Fibroblast of skin of left biceps (primary cell): ENCODE results near the gene KANTR.
A peak's percentile ranks its signal among the peaks of the same experiment; 100 is the strongest.

ENCODE experiments used
- DNase-seq, 2 experiments: peaks; one replicate each; pipeline ENCODE4 v3.0.0-alpha.2; 2013; ENCODE audit warnings: low read depth in 2 of 2

Gene KANTR, protein sequence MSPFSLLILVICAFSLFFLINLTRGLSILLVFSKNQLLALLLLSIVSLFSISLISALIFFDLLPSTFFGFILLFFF

DNA sequence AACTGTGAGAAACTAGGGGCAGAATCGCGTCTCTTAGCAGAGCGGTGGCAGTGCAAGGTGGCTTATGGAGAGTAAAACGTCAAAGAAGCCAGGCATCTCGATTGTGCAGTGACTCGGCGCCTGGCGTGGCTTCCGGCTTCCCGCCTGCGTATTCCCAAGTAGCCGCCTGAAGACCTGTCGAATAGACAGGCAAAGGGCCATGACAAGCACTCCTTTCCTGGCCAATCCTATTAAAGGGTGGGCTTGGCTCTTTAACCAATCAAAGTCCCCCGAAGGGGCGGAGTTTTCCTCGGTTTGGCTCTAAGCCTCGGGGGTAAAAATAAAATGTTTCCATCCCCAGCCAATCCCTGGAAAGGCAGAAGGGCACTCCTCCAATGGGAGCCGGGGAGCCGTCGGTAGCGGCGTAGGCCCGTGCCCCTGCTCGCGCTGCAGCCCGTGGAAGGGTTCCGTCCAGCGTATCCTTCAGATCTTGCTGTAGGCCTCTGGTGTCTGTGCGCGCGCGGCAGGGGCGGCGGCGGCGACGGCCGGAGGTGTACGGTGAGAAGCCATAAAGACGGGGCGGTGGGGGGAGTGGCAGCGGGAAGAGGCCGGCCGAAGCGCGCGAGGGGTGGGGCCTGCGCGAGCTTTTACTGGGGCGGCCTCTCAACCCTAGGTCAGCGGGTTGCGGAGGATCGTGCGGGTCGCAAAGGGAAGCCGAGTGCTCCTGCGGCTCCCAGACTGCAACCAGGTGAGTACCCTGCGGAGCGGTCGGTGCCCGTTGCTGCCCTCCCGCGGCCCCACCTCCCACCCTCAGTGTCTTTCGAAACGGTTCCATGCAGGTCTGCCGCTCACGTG lies at the start of gene KANTR:
Gene KANTR (plus strand): TSS at position 395 of the 834 bp plus-strand sequence. CDS start 30,131 bp downstream, outside the sequence.
- DNase-seq: peak; percentile 86 to 87

DNA sequence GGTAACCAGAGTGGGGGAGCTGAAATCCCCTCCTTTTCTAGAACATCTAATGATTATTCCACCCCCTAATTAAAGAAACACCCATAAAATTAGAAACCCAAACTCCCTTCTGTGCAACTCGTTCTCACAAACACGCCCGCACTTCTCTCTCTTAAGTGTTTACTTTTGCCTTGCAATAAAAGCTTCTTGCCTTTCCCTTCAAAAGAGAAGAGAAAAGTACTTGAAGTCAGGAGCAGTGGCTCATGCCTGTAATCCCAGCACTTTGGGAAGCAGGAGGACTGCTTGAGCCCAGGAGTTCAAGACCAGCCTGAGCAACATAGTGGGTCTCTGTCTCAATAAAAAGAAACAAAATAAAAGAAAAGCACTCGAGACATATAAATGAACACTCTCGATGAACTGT lies 48.9 kb upstream of the KANTR start:
- DNase-seq: no peak

DNA sequence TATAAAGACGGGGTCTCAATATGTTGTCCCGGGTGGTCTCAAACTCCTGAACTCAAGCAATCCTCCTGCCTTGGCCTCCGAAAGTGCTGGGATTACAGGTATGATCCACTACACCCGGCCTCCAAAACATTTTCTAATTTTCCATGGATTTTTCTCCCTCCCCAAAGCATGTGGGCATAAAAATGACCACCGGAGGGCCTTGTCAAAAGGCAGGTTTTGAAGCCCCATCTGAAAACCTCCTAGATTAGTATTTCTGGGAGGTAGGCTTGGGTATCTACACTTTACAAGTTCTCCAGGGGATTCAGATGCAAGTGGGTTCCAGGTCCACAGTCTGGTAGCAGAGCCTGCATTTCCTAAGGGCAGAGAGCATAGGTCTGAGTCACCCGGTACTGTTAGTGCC lies 46.7 kb upstream of the KANTR start:
- no peak for DNase-seq

DNA sequence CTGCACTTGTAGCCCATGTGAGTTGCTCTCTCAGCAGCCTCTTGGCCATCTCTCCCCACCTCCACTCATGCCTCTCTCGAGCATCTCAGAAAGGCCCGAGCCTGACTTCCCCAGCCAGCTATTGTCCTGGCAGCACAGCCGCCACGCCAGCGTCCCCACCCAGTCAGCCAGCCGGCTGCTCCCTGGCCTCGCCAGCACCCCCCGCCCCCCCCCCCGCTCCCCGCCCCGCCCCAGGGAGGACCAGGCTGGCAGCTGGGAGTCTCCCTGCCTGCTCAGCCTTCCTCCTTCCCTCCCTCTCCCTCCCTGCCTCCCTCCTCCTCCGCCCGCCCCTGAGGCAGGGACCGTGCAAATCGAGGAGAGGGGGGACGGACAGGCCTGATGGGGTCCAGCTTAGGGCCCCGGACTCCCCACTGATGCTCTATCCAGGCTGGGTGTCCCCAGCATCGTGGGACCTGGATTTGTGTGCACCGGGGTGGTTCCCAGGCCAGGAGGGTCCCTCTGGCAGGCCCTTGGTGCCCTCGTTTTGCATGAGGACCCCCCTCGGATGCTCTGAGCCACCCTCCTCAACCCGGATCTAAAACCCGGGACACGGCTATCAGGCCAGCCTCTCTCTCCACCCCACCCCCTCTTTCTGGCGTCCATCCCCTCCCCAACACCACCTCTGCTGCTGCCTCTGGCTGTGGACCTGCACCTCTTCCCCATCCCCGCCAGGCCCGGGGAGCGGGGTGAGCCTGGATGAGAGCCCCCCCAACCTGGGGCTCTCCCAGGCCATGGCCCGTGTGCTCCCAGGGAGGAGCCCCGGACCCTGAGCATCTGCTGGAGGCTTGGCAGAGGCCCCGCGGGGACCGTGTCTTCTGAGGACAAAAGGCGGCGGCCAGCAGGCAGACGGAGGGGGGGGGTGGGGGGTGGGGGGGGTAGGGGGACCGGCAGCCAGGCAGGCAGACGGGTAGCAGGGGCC lies 45.5 kb upstream of the KANTR start, which contains the start of gene GPR173:
Gene GPR173 (plus strand): TSS at position 621 of the 958 bp plus-strand sequence. CDS start 27,833 bp downstream, outside the sequence.
- DNase-seq: peak; percentile 28 to 29

DNA sequence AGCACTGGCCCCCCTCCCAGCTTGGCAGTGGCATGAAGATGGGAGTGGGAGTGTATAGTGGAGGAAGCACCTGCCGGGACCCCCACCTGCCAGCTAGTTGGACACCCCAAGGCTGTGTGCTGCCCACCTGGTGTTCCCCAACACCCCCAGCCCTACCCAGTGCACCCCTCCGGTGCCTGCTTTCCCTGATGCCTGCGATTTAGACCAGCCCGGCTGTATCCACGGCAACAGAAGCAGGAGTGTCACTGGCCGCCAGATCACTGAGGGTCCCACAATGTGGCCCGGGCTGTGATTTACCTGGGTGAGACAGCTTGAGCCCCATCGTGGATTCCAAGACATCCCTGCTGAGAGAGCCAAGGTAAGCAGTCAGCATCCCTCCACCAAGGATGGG lies 44.8 kb upstream of the KANTR start:
- DNase-seq: no peak

DNA sequence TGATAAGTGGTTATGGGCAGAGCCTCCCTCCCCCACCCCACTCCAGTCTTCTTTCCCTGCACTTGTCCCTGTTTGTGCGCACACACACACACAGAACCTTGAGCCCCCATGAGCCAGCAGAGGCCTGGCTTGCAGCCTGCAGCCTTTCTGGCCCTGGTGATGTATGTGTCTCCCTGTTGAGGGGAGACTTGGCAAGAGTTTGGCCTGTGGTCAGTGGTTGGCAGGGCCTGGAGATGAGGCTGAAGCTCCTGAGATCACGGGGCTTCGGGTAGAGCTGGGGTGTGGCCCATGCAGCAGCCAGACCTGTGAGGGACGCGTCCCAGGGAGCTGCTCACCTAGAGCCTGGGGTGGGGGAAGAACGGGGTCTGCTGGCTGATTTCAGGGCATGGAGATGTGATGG lies 43.1 kb upstream of the KANTR start:
- DNase-seq: no peak

DNA sequence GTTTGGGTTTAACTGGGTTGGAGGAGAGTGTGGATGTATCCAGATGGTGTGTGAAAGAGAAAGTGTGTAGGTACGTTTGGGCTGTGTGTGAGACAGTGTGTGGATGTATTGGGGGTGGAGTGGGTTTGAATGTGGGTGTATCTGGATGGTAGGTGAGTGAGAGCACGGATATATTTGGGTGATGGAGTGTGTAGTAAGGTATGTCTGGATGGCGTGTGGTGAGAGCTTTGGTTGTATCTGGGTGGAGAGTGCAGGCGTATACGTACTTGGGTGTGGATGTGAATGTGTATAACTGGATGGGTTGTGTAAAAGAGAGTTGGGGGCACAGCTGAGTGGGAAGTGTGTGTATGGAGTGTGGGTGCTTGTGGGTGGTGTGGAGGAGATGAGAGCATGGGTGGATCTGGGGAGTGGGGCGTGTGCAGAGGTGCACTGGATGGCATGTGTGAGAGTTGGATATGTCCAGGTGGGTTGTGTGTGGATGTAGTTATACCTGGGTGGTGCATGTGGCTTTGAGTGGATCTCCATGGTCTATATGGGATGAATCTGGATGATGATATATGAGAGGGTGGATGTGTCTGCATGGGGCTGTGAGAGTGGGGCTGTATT lies 38.6 kb upstream of the KANTR start:
- no peak for DNase-seq

DNA sequence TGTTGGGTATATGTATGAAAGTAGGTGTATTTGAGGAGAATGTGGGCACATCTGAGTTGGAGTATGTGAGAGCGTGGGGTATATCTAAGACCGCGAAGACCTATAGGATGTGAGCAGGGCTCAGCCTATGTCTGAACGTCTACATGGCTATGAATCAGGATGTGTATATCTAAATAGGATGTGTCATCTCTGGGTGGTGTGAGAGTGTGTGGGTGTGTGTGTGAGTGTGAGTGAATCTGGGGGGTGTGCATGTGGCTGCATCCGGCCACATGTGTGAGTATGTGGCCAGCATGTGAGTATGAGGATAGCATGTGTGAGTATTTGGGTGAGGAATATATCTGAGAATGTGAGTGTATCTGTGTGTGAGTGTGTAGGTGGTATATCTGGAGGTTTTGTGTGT lies 37.6 kb upstream of the KANTR start:
- DNase-seq: no peak

DNA sequence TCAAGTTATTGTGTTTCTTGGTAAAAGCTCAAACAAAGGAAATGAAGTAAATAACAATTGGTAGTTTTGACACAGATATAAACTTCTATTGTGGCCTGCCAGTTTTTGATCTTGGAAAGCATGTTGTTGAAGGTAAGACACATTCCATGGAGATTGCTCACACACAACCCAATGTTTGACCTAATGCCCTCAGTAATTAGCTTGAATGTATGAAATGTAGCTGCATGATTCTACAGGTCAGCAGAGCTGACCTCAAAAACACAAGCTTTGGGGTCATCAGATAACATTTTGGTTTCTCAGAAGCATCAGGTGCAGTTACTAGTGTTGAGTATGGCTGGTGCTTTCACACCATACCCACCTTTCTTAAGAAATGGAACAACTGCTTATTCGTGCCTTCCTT lies 28.8 kb upstream of the KANTR start:
- DNase-seq: no peak

DNA sequence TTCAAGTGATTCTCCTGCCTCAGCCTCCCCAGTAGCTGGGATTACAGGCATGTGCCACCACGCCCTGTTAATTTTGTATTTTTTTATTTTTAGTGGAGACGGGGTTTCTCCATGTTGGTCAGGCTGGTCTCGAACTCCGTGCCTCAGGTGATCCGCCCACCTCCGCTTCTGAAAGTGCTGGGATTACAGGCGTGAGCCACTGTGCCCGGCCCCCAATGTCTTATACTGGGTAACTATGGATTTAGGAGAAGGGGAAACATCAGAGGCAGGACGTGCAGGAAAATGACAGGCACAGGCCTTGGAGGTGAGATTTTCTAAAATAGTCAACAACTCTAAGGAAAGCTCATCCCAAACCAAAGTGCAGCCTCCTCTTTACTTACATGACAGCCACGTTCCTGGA lies 22.9 kb upstream of the KANTR start:
- DNase-seq: no peak

DNA sequence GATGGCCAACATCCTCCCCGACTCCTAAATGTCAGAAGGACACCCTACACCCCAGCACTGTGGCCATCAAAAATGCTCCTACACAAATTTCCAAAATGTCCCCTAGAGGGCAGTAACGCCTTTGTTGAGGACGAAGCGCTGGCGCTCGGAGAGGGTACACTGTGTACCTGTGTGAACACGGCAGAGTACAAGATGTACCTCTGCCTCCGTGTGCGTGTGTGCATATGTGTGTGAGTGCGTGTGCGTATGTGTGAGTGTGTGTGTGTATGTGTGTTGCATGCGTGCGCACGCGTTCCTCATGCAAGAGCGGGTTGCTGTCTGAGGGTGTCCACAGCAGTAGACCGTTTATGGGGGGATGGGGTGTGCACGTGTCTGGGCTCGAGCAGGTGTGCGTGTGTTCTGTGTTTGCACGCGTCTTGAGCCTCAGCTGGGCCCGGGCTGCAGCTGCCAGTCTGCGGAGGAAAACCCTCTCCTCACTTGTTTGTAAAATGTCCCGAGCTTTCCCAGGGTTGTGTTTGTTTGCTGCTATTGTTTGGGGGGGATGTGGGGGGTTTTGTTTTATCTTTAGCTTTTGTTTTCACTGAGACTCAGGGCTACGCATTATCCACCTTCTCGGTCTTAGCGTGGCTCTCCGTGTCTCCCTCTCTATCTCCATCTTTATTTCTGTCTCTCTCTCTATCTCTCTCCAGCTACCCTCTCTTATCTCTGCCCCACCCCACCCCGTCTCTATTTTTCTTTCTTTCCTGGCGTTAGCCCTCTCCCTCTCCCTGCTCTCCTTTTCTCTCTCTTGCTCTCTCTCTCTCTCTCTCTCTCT lies 22.1 kb upstream of the KANTR start:
- no peak for DNase-seq

DNA sequence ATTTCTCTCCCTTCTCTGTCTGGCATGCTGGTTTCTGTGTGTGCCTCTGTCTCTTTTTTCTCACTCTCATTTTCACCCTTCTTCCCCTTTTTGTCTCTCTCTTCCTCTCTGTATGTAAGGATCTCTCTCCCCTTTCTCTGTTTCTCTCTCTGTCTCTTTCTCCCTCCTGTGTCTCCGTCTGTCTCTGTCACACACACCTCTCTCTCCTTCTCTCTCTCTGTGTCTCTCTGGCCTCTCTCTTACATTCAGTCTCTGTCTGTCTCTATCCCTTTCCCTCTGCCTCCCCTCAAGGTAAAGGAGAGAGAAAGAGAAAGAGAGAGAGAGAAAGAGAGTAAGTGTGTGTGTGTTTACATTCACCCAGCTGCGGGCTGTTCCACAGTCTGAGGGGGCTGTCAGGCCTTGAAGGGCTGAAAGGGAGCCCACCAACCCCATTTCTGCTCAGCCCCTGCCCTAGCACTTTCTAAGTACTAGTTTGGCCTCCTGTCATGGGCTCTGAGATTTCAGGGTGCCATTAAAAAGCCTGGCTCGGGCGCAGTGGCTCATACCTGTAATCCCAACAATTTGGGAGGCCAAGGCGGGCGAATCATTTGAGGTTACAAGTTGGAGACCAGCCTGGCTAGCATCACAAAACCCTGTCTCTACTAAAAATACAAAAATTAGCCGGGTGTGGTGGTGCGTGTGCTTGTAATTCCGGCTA lies 21.4 kb upstream of the KANTR start:
- DNase-seq: no peak

DNA sequence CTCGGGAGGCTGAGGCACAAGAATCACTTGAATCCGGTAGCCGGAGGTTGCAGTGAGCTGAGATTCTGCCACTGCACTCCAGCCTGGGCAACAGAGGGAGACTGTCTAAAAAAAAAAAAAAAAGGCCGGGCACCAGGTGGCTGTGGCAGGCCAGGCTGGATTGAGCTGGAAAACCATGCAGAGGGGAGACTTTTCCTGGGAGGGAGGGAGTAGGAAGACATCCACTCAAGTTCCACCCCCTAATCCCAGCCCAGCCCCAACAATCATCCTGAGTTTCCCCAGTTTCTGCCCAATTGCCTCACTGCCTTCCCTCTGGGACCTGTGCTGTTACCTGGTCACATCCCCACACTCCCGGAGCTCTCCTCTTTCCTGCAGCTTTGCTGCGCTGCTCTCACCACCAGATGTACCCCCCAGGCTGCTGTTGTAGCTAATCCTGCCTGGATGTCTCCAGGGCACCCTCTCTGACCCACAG lies 20.8 kb upstream of the KANTR start:
- DNase-seq: no peak

DNA sequence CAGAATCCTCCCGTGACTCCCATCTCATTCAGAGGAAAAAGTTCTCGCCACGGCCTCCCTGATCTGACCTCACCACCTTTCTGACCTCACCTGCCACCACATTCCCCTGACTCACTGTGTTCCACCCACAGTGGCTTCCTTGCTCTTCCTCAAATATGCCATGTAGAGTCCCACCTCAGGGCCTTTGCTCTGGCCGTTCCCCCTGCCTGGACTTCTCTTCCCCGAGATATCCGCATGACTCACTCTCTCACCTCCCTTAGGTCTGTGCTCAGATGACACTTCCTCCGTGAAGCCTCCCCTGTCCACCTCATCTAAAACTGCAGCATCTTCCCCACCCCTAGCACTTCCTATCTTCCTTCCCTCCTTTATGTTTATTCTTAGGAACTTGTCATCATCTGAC lies 18.9 kb upstream of the KANTR start:
- no peak for DNase-seq

DNA sequence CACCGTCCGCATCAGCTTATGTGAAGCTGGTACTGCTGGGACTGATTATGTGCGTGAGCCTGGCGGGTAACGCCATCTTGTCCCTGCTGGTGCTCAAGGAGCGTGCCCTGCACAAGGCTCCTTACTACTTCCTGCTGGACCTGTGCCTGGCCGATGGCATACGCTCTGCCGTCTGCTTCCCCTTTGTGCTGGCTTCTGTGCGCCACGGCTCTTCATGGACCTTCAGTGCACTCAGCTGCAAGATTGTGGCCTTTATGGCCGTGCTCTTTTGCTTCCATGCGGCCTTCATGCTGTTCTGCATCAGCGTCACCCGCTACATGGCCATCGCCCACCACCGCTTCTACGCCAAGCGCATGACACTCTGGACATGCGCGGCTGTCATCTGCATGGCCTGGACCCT lies 17.3 kb upstream of the KANTR start:
- DNase-seq: no peak

DNA sequence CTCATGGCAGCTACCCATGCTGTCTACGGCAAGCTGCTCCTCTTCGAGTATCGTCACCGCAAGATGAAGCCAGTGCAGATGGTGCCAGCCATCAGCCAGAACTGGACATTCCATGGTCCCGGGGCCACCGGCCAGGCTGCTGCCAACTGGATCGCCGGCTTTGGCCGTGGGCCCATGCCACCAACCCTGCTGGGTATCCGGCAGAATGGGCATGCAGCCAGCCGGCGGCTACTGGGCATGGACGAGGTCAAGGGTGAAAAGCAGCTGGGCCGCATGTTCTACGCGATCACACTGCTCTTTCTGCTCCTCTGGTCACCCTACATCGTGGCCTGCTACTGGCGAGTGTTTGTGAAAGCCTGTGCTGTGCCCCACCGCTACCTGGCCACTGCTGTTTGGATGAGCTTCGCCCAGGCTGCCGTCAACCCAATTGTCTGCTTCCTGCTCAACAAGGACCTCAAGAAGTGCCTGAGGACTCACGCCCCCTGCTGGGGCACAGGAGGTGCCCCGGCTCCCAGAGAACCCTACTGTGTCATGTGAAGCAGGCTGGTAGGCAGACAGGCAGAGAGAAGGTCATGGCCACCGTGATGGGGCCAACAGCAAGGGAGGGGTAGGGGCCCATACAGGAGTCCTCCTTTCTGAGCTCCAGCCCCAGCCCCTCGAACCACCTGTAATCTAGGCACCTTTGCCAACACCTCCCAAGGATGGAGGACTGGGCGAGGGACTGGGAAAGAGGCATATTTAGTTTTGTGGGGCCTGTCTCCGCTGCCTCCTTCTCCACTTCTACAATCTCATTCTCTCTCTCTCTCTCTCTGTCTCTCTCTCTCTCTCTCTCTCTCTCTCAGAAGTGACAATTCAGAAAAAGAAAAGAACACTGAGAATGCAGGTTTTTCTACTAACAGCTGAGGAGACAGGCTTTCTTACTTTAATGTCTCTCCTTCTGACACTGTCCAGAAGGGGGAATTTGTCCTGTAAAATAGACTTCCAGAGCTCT lies 16.4 kb upstream of the KANTR start:
- DNase-seq: no peak

DNA sequence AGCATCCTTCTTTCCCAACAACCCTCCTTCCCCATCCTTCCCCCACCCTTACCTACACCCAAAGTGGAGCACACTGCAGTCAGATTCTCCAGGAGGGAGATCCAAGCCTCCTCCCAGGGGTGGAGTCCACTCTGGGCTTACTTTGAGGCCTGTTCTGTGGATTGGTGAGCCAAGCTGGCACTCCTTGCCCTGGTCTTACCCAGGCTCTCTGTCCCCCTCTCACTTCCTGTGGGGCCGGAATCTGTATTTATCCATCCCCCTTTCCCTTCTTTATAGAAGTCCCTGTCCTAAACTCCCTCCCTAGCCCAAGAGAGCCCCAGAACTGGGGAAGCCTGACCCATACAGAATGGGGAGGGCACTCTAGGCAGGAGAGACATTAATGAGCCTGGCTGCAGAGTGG lies 15.0 kb upstream of the KANTR start:
- DNase-seq: no peak

DNA sequence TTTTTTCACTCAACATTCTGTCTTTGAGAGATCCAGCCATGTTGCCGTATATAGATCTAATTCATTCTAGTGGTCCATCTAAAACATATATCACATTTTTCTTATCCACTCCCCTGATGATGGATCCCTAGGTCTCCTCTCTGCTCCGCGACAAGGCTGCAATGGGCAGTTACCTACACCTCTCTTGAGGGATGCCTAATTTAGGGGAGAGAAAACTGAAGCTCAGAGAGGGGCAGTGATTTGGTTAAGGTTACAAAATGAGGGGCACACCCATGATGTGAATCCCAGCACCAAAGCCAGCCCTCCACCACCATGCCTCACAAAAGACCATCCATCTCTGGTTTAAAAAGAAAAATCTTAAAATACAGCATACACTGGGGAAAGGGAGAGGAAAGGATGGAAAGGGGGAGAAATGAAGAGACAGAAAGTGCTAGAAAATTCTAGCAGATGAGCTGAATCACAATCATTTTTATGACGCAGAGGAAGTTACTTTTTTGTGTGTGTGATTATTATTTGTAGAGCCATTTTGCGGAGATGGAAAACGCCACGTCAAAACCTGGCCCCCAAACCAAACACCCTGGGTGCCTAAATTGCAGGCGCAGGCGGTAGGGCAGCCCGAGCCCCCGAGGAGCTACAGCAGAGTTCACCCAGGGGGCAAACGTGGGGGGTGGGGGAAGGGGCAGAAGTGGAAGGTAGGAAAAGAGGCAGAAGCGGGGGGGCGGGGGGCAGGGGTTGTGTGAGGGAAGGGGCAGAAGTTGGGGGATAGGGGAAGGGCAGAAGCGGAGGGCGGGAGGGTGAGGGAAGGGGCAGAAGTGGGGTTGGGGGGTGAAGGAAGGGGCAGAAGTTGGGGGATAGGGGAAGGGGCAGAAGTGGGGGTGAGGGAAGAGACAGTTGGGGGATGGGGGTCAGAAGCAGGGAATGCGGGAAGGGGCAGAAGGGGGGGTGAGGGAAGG lies 13.0 kb upstream of the KANTR start:
- DNase-seq: no peak
